CD8-positive, alpha-beta memory T cell (primary cell): Measurements from ENCODE around the gene FLVCR1. TPM values are rescaled to one million over a fixed set of nuclear protein-coding genes. Genes with fewer than 3 reads are reported as not detected.

ENCODE experiments used
- CTCF ChIA-PET: fragments of 350-600 bp; sonication (Branson Sonifier 250); formaldehyde crosslinking; loops from one replicate; lab custom pipeline; 2021; ENCODE audit warnings: antibody characterized with exemption; lab: Charles Lee
- POLR2A ChIA-PET: fragments of 350-600 bp; sonication (Branson Sonifier 250); formaldehyde crosslinking; loops from one replicate; lab custom pipeline; 2021; ENCODE audit warnings: antibody characterized with exemption; lab: Charles Lee
- DNase-seq, 5 donors: peaks; one replicate each; pipeline versions ENCODE4 v3.0.0 to v3.0.0-alpha.2; 2020 to 2022; ENCODE audit warnings: mixed read lengths in 1 of 5
- H3K27ac ChIP-seq: one replicate; pipeline ENCODE4 v1.7.0; 2013; ENCODE audit warnings: low read depth, mild to moderate bottlenecking, low read length, moderate library complexity
- H3K27me3 ChIP-seq: 2 replicates; pipeline ENCODE4 v1.7.0; 2013; ENCODE audit warnings: low read length, mild to moderate bottlenecking; ENCODE audit not compliant: insufficient read depth, poor library complexity, severe bottlenecking
- H3K36me3 ChIP-seq: 2 replicates; pipeline ENCODE4 v1.7.0; 2013; ENCODE audit warnings: mild to moderate bottlenecking, low read length, moderate library complexity; ENCODE audit not compliant: insufficient read depth
- H3K4me1 ChIP-seq: 2 replicates; pipeline ENCODE4 v1.7.0; 2013; ENCODE audit warnings: mild to moderate bottlenecking, low read length, moderate library complexity; ENCODE audit not compliant: insufficient read depth
- H3K4me3 ChIP-seq: 2 replicates; pipeline ENCODE4 v1.7.0; 2013; ENCODE audit warnings: mild to moderate bottlenecking, low read length
- H3K9me3 ChIP-seq: 2 replicates; pipeline ENCODE4 v1.7.0; 2013; ENCODE audit warnings: mild to moderate bottlenecking, low read length
- H3K27ac Mint-ChIP-seq, 8 donors: one replicate each; pipeline ENCODE4 v1.8.0; 2020 to 2021; ENCODE audit warnings: mixed read lengths in 8 of 8, mild to moderate bottlenecking in 6 of 8, inconsistent platforms in 3 of 8, moderate library complexity in 3 of 8
- H3K27me3 Mint-ChIP-seq, 2 donors: one replicate each; pipeline ENCODE4 v1.8.0; 2020 to 2021; ENCODE audit warnings: mixed read lengths in 2 of 2, mild to moderate bottlenecking in 1 of 2, moderate library complexity in 1 of 2
- H3K36me3 Mint-ChIP-seq, 3 donors: one replicate each; pipeline ENCODE4 v1.8.0; 2020 to 2021; ENCODE audit warnings: mixed read lengths in 3 of 3, inconsistent platforms in 1 of 3, mild to moderate bottlenecking in 1 of 3
- H3K4me1 Mint-ChIP-seq, 3 donors: one replicate each; pipeline ENCODE4 v1.8.0; 2020 to 2021; ENCODE audit warnings: mixed read lengths in 3 of 3, inconsistent platforms in 1 of 3, mild to moderate bottlenecking in 1 of 3
- H3K4me3 Mint-ChIP-seq, 7 donors: one replicate each; pipeline ENCODE4 v1.8.0; 2020 to 2021; ENCODE audit warnings: mixed read lengths in 7 of 7, mild to moderate bottlenecking in 6 of 7, moderate library complexity in 4 of 7, inconsistent platforms in 2 of 7
- H3K9me3 Mint-ChIP-seq, 5 donors: one replicate each; pipeline ENCODE4 v1.8.0; 2020 to 2022; ENCODE audit warnings: mixed read lengths in 5 of 5, mild to moderate bottlenecking in 3 of 5, moderate library complexity in 2 of 5, inconsistent platforms in 1 of 5
- polyA plus RNA-seq: library from polyadenylated mRNA; unstranded; fragments of 300-500 nt; fragmentation: Illumina TruSeq; gene quantifications from one replicate; pipeline ENCODE4 v1.2.3, GENCODE V29; 2021
- total RNA-seq, 2 experiments: library from RNA; stranded (reverse); gene quantifications; one replicate each; pipeline ENCODE4 v1.2.3, GENCODE V29; 2021

The FLVCR1 gene
- total RNA-seq = 10 to 100 TPM; 11.7 to 14.9 TPM
- 4.0 TPM for polyA plus RNA-seq

DNA sequence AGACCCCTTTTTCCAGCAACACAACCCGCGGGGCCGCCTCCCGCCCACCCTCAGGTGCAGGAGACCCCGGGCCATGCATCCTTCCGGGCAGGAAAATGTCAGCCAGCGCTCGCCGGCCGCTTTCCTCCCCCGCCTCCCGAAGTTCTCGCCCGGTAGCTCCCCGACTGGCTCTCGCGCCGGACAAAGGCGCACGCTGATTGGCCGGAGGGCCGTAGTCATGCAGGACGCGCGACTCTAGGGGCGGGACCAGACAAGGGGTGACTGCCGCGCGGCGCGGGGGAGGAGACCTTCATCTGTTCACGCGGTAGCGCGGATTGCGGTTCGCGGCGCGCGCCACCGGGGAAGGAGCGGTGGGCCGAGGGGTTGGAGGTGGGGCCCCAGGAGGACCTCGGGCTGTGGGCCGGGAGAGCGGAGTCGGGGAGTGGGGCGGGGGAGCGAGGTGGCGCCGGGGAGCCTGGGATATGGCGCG lies at the start of gene FLVCR1:
TSS of gene FLVCR1 (plus strand) at position 284 of the 469 bp plus-strand sequence. CDS start at position 462, 178 bp downstream.
- H3K4me1 ChIP-seq = peaks cover 27% of the 10 kb centered on the region
- CTCF ChIA-PET = interaction anchor here (1.2 kb wide), 1 partner anchor 193 kb away, joined by 4 read pairs; no protein-coding TSS in a partner anchor
- H3K36me3 ChIP-seq = no peaks in the 10 kb centered on the region
- Mint-ChIP-seq H3K36me3 (peaks cover 8 to 18% (median 10%) of the 10 kb centered on the region in 3 donors), H3K27me3 (no peaks in the 10 kb centered on the region), H3K9me3 (no peaks in the 10 kb centered on the region), H3K4me1 (peaks cover 14 to 25% (median 19%) of the 10 kb centered on the region in 3 donors), H3K27ac (peak within 1 kb of the TSS in 7 of 8 donors; percentile 87 to 99 (median 96)), H3K4me3 (peak within 1 kb of the TSS in 4 of 7 donors; percentile 92 to 99 (median 98))
- POLR2A ChIA-PET = interaction anchor here (0.6 to 1.4 kb wide), 3 partner anchors 64 to 67 kb away, joined by 3 to 6 read pairs (median 5); partner anchors contain the start of gene NSL1
- peak within 1 kb of the TSS; percentile 78 for H3K4me3 ChIP-seq
- no peaks in the 10 kb centered on the region for H3K9me3 ChIP-seq
- no peaks in the 10 kb centered on the region for H3K27me3 ChIP-seq
- peak; percentile 77 to 93 (median 90) for DNase-seq
- peak within 1 kb of the TSS; percentile 64 for H3K27ac ChIP-seq

DNA sequence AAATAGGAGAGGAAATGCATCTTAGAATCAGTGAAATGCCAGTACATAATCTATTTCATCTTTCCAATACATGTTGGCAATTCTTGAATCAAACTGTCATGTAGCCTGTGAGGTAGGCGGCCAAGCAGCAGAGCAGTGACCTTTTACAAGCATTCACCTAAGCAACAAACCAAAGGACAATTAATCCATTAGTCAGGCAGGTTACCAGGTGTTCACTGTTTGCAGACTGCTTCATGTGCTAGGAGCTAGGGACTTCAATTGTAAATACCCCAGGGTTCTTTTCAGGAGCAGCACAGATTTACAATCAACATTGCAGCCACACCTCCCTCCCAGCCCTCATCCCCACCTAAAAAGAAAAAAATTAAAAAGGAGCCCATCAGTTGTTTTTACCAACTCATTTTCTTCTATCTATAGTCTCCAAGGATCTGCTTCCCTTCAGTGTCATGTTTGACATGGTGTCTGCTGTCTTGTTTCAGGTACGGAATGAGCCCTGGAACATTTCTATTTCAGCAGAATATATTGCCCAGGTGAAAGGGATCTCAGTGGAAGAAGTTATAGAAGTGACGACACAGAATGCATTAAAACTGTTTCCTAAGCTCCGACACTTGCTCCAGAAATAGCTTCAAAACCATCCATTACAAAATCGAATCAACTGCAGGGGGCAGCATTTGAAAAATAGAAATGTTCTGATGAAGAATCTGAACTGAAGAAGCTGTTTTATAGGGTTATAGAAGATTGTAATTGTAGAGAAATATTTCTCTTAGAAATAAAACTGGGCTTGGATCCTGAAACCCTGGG lies 43.3 kb upstream of the FLVCR1 start:
- Histone ChIP-seq H3K27ac (no peak overlapping the region), H3K4me3 (no peak overlapping the region), H3K9me3 (no peaks in the 10 kb centered on the region), H3K4me1 (no peaks in the 10 kb centered on the region), H3K27me3 (no peaks in the 10 kb centered on the region), H3K36me3 (no peaks in the 10 kb centered on the region)
- no peak for DNase-seq
- H3K9me3 Mint-ChIP-seq = no peaks in the 10 kb centered on the region
- no peaks in the 10 kb centered on the region for H3K27me3 Mint-ChIP-seq
- no peak overlapping the region for H3K27ac Mint-ChIP-seq
- ChIA-PET CTCF (interaction anchor here (1.1 to 1.5 kb wide), 2 partner anchors 172 to 180 kb away, joined by 3 to 4 read pairs; no protein-coding TSS in a partner anchor), POLR2A (interaction anchor here (0.6 kb wide), 1 partner anchor 172 kb away, joined by 4 read pairs; no protein-coding TSS in a partner anchor)
- H3K36me3 Mint-ChIP-seq = peaks cover 0 to 17% (median 0%) of the 10 kb centered on the region in 3 donors
- no peak overlapping the region for H3K4me3 Mint-ChIP-seq
- H3K4me1 Mint-ChIP-seq = no peaks in the 10 kb centered on the region

DNA sequence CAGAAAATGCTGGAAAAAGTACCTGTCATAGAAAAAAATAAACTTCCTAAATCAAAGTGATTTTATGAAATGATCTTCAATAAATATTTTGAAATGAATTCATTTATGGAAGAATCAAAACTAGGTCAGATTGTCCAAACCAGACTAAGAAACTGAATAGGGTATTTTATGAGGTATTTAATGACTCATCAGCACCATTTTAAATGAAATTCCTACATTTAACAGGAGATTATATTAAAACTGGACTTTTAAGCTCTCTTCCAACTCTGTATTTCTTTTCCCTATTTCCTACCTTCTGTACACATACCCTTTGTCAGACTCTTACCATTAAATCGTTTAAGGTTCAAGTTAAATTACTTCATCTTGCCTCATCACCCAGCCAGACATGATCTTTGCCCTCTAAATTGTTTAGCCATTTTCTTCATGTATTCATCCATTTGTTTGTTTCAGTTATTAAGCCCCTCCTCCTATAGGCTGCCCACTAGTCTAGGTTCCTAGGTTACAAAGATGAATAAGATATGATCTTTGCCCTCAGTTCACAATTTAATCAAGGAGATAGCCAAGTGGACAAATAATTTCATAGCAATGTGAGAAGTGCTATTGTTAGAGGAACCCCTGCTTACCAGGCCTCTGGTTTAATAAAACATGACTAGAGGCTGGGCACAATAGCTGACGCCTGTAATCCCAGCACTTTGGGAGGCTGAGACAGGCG lies 41.4 kb upstream of the FLVCR1 start:
- H3K9me3 Mint-ChIP-seq = no peaks in the 10 kb centered on the region
- H3K4me1 ChIP-seq = no peaks in the 10 kb centered on the region
- H3K4me3 Mint-ChIP-seq = no peak overlapping the region
- H3K36me3 ChIP-seq = no peaks in the 10 kb centered on the region
- ChIA-PET CTCF (no interaction called here), POLR2A (no interaction called here)
- H3K27me3 Mint-ChIP-seq = no peaks in the 10 kb centered on the region
- DNase-seq = no peak
- H3K4me1 Mint-ChIP-seq = no peaks in the 10 kb centered on the region
- no peak overlapping the region for H3K27ac ChIP-seq
- H3K27me3 ChIP-seq = no peaks in the 10 kb centered on the region
- H3K36me3 Mint-ChIP-seq = peaks cover 0 to 14% (median 0%) of the 10 kb centered on the region in 3 donors
- peak overlapping the region in 2 of 8 donors; percentile 7 to 26 for H3K27ac Mint-ChIP-seq
- H3K9me3 ChIP-seq = no peaks in the 10 kb centered on the region
- H3K4me3 ChIP-seq = no peak overlapping the region

DNA sequence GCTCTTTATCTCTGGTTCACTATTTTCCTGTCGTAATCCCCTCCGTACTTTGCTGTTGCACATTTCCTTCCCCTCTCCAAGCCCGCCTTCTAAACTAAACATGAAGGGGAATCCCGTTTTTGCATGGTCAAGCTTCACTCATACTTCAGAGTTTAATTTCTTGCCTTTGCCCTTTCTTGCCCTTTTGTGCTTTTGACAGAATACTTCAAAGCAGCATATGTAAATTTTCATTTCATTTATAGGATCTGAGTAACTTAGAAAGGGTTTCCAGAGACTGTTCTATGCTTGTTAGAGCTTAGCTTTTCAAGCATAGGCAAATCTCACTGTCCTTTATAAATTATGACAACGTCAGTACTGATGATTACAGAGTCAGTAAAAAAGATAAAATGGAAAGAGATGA lies 38.3 kb upstream of the FLVCR1 start:
- ChIA-PET CTCF (no interaction called here), POLR2A (no interaction called here)
- Mint-ChIP-seq H3K4me3 (no peak overlapping the region), H3K27me3 (no peaks in the 10 kb centered on the region), H3K4me1 (no peaks in the 10 kb centered on the region), H3K9me3 (peaks cover 0 to 8% (median 6%) of the 10 kb centered on the region in 5 donors), H3K27ac (no peak overlapping the region), H3K36me3 (peaks cover 3 to 12% (median 6%) of the 10 kb centered on the region in 3 donors)
- H3K4me3 ChIP-seq = no peak overlapping the region
- H3K36me3 ChIP-seq = no peaks in the 10 kb centered on the region
- H3K4me1 ChIP-seq = no peaks in the 10 kb centered on the region
- H3K9me3 ChIP-seq = no peaks in the 10 kb centered on the region
- DNase-seq = no peak
- H3K27ac ChIP-seq = no peak overlapping the region
- no peaks in the 10 kb centered on the region for H3K27me3 ChIP-seq

DNA sequence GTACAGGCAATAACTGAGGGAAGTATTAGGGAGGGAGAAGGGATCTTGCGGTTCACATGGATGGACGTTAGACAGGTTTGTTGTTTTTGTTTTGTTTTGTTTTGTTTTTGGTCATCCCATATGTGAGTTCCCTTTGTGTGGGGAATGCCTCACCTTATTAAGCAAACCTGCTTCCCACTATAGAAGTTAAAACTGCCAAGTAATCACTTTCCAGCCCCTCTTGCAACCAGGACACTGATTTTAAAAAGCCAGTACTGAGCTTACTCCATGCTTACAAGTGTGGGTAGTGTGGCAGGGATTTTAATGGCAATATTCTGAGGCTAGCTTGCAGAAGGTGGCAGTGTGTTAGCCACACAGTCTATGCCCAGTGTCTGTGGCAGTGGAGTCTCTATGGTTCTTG lies 37.1 kb upstream of the FLVCR1 start:
- H3K9me3 ChIP-seq = peaks cover 11% of the 10 kb centered on the region
- H3K4me1 ChIP-seq = no peaks in the 10 kb centered on the region
- no peaks in the 10 kb centered on the region for H3K27me3 Mint-ChIP-seq
- no peaks in the 10 kb centered on the region for H3K4me1 Mint-ChIP-seq
- H3K4me3 ChIP-seq = no peak overlapping the region
- peaks cover 0 to 18% (median 3%) of the 10 kb centered on the region in 3 donors for H3K36me3 Mint-ChIP-seq
- POLR2A ChIA-PET = no interaction called here
- no peak overlapping the region for H3K27ac Mint-ChIP-seq
- no peak for DNase-seq
- H3K27ac ChIP-seq = no peak overlapping the region
- no peaks in the 10 kb centered on the region for H3K36me3 ChIP-seq
- CTCF ChIA-PET = interaction anchor here (0.8 kb wide), 1 partner anchor 10 kb away, joined by 3 read pairs; no protein-coding TSS in a partner anchor
- peaks cover 10 to 17% (median 13%) of the 10 kb centered on the region in 5 donors for H3K9me3 Mint-ChIP-seq
- H3K4me3 Mint-ChIP-seq = no peak overlapping the region
- no peaks in the 10 kb centered on the region for H3K27me3 ChIP-seq

DNA sequence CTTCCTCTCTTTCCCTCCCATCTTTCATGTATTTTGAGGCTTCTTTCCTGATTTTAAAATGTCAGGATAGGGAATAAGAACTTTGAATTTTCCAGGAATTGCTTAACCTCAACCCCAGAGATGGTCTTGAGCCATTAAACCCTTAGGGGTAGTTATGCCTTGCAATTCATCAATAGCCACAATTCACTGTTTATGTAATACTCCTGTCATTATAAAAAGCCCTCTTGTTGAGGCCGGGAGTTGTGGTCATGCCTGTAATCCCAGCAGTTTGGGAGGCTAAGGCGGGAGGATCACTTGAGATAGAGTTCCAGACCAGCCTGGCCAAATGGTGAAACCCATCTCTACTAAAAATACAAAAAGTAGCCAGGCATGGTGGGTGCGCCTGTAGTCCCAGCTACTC lies 35.1 kb upstream of the FLVCR1 start:
- ChIA-PET POLR2A (no interaction called here), CTCF (no interaction called here)
- H3K36me3 ChIP-seq = no peaks in the 10 kb centered on the region
- Mint-ChIP-seq H3K9me3 (peaks cover 13 to 26% (median 24%) of the 10 kb centered on the region in 5 donors), H3K4me1 (no peaks in the 10 kb centered on the region), H3K27ac (peak overlapping the region in 1 of 8 donors; percentile 12), H3K27me3 (peaks cover 0 to 3% of the 10 kb centered on the region in 2 donors), H3K4me3 (no peak overlapping the region), H3K36me3 (peaks cover 0 to 20% (median 3%) of the 10 kb centered on the region in 3 donors)
- no peak overlapping the region for H3K27ac ChIP-seq
- no peaks in the 10 kb centered on the region for H3K4me1 ChIP-seq
- H3K27me3 ChIP-seq = no peaks in the 10 kb centered on the region
- H3K4me3 ChIP-seq = no peak overlapping the region
- DNase-seq = no peak
- peaks cover 14% of the 10 kb centered on the region for H3K9me3 ChIP-seq

DNA sequence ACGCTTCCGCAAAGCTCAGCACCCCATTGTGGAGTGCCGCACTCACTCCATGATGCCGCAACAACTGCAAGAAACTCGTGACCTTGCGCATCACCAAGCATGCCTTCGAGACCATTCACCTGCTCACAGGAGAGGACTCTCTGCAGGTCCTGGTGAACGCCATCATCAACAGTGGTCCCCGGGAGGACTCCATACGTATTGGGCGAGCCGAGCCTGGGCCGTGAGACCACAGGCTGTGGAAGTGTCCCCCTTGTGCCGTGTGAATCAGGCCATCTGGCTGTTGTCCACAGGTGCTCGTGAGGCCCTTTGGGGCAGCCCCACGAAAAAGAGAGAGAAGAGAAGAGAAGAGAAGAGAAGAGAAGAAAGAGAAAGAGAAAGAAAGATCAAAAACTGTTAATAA lies 33.9 kb upstream of the FLVCR1 start:
- CTCF ChIA-PET = no interaction called here

More for the DNA sequence above, 33.9 kb upstream of the FLVCR1 start:
- no peak for DNase-seq
- POLR2A ChIA-PET = no interaction called here
- H3K36me3 Mint-ChIP-seq = peaks cover 0 to 20% (median 3%) of the 10 kb centered on the region in 3 donors
- peaks cover 13 to 26% (median 24%) of the 10 kb centered on the region in 5 donors for H3K9me3 Mint-ChIP-seq
- H3K4me1 ChIP-seq = no peaks in the 10 kb centered on the region
- no peaks in the 10 kb centered on the region for H3K36me3 ChIP-seq
- no peak overlapping the region for H3K4me3 ChIP-seq
- no peak overlapping the region for H3K4me3 Mint-ChIP-seq
- peaks cover 0 to 3% of the 10 kb centered on the region in 2 donors for H3K27me3 Mint-ChIP-seq
- peaks cover 14% of the 10 kb centered on the region for H3K9me3 ChIP-seq
- no peak overlapping the region for H3K27ac ChIP-seq
- H3K4me1 Mint-ChIP-seq = no peaks in the 10 kb centered on the region
- no peaks in the 10 kb centered on the region for H3K27me3 ChIP-seq
- no peak overlapping the region for H3K27ac Mint-ChIP-seq
